HG02885 (cell line): ENCODE results near the gene ATP5PO.

Experiments
- ATAC-seq: cut with Tn5 transposase; IDR thresholded peaks from one replicate; pipeline ENCODE4 v1.9.1; 2021; ENCODE audit warnings: mild to moderate bottlenecking; ENCODE audit not compliant: unreplicated experiment, poor library complexity

ATP5PO gene

GRCh38 chr21:33915368-33916199 is at the start of gene ATP5PO:
TSS of gene ATP5PO (minus strand) at chr21:33915804. CDS start at chr21:33915763, 41 bp downstream.
- peak; percentile 98 for ATAC-seq

GRCh38 chr21:33964706-33965325 is 49.2 kb upstream of the ATP5PO start:
- no peak for ATAC-seq

GRCh38 chr21:33963848-33964555 is 48.4 kb upstream of the ATP5PO start:
- no peak for ATAC-seq

- no peak for ATAC-seq
These were observed 46.7 kb upstream of the ATP5PO start for GRCh38 chr21:33962290-33962689.

- ATAC-seq, result no peak
These were observed 45.5 kb upstream of the ATP5PO start for GRCh38 chr21:33961061-33961460.

GRCh38 chr21:33959680-33960079 is 44.1 kb upstream of the ATP5PO start:
- no peak for ATAC-seq

- no peak for ATAC-seq
These were observed 38.8 kb upstream of the ATP5PO start for GRCh38 chr21:33954395-33954794.

- ATAC-seq, result no peak
These were observed 35.9 kb upstream of the ATP5PO start for GRCh38 chr21:33951276-33952178.

GRCh38 chr21:33950431-33951079 is 35.0 kb upstream of the ATP5PO start:
- ATAC-seq, result no peak

GRCh38 chr21:33949516-33950430 is 34.2 kb upstream of the ATP5PO start:
- ATAC-seq, result peak; percentile 33

- no peak for ATAC-seq
These were observed 33.4 kb upstream of the ATP5PO start for GRCh38 chr21:33948951-33949444.

GRCh38 chr21:33948096-33948950 is 32.7 kb upstream of the ATP5PO start:
- ATAC-seq, result peak; percentile 42

GRCh38 chr21:33947451-33948095 is 32.0 kb upstream of the ATP5PO start:
- peak; percentile 69 for ATAC-seq

- no peak for ATAC-seq
These were observed 30.2 kb upstream of the ATP5PO start for GRCh38 chr21:33945652-33946270.

GRCh38 chr21:33944185-33944763 is 28.7 kb upstream of the ATP5PO start:
- no peak for ATAC-seq

GRCh38 chr21:33943293-33943692 is 27.7 kb upstream of the ATP5PO start:
- no peak for ATAC-seq
